Activated CD8-positive, alpha-beta memory T cell treated with anti-CD3 and anti-CD28 coated beads for 36 hours (primary cell): Measurements from ENCODE around the gene SPOCK3. TPM values are rescaled to one million over a fixed set of nuclear protein-coding genes. Genes with fewer than 3 reads are reported as not detected.
"Not testable (repeated sequence)": the region's sequence is repeated elsewhere in the genome, so short reads cannot be mapped to it uniquely, and the experiment has no call there.

Experiments
- CTCF ChIA-PET: fragments of 350-600 bp; sonication (Branson Sonifier 250); formaldehyde crosslinking; loops from one replicate; lab custom pipeline; 2021; ENCODE audit warnings: antibody characterized with exemption; lab: Charles Lee
- POLR2A ChIA-PET: fragments of 350-600 bp; sonication (Branson Sonifier 250); formaldehyde crosslinking; loops from one replicate; lab custom pipeline; 2021; ENCODE audit warnings: antibody characterized with exemption; lab: Charles Lee
- total RNA-seq, 2 experiments: library from RNA; stranded (reverse); gene quantifications; one replicate each; pipeline ENCODE4 v1.2.3, GENCODE V29; 2021

The SPOCK3 gene
- total RNA-seq, 2 experiments from 2014 or later: not detected

DNA sequence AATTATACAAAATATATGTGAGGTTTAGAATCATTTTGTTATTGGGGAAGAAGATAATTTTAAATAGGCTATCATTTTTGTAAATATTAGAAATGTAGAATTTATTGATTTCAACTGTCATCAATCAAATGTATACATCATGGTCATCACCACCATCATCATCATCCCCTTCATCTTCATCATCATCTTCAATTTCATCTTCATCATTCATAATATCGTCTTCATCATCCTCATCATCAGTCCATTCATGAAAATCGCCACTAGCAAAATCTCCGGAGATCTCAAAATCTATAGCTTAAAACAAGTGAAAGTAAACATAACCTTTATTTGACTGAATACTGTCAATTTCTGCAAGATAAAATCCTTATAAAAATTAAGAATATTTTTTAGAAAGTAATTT is 499.5 kb downstream of the SPOCK3 start:
- CTCF ChIA-PET: no interaction called here

DNA sequence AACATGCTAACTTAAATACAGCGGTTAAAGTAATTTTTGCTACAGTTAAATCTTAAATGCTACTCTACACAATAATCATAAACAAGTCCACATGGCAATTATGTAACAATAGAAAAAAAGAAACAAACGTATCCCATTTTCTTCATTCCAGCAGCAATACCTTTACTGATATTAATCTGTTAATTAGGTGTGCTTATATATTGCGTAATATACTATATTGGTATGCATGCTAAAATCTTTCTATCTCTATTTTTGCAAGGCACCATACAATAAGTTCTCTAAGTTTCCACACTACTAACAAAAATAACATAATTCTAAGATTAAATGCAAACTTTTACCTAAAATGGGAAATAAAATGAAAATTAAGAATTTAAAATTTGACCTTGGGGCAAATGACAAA is 500.6 kb downstream of the SPOCK3 start:
- ChIA-PET POLR2A (no interaction called here), CTCF (no interaction called here)

More for the DNA sequence above, 499.5 kb downstream of the SPOCK3 start:
- POLR2A ChIA-PET: no interaction called here

DNA sequence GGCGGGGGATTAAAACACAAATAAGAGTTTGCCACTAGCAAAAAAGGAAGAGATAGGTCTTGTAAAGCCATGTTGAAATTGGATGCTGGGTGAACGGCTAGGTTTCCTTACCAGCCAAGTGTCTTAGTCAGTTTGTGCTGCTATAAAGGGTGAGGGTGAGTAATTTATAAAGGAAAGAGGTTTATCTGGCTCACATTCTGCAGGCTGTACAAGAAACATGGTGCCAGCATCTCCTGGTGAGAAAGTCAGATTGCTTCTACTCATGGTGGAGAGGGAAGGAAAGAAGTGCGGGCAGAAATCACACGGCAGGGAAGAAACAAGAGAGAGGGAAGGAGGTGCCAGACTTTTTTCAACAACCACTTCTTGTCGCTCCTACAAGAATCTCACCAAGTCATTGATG is 507.5 kb downstream of the SPOCK3 start:
- ChIA-PET CTCF (no interaction called here), POLR2A (no interaction called here)

DNA sequence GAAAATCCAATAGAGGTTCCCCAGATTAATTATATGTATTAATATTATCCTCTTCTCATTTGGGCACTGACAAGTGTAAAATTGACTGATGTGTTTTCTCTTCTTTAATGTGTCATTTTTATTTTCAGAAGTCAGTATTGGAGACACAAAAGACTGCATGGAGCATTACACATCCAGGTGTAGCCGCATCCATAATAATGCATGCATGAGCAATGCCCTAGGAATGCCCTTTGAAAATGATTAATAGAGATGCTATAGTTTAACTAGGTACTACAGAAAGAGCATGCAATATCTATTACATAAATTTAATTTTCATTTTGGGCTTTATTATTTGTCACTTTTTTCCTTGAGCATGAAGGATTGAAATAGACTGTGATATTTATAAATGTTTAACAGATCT is 509.9 kb downstream of the SPOCK3 start:
- POLR2A ChIA-PET: no interaction called here
- CTCF ChIA-PET: no interaction called here

DNA sequence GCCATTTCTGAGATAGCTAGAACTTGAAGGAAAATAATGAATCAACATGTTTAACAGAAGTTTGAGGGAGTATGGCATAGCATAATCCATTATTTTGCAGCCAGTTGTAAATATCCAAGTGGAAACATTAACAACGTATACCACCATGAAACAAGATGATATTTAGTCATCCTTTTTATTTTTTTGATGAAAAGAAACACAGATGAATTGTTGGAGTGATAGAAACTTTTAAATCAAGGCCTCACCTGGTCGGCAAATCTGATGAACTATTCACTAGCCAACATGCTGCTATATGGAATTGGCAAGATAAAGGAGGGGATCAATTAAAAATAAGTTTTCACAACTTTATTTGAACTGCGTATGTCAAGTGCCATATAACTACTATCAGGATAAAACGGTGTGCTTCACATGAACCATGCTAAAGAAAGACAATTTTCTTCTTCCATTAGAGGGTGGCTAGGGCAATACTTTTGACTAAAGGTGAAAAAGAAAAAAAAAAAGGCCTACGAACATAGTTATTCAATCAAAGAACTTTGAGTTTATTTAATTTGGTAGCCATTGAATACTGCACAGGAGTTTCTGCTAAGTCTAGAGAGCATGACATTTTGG is 510.7 kb downstream of the SPOCK3 start:
- POLR2A ChIA-PET: no interaction called here
- CTCF ChIA-PET: no interaction called here

DNA sequence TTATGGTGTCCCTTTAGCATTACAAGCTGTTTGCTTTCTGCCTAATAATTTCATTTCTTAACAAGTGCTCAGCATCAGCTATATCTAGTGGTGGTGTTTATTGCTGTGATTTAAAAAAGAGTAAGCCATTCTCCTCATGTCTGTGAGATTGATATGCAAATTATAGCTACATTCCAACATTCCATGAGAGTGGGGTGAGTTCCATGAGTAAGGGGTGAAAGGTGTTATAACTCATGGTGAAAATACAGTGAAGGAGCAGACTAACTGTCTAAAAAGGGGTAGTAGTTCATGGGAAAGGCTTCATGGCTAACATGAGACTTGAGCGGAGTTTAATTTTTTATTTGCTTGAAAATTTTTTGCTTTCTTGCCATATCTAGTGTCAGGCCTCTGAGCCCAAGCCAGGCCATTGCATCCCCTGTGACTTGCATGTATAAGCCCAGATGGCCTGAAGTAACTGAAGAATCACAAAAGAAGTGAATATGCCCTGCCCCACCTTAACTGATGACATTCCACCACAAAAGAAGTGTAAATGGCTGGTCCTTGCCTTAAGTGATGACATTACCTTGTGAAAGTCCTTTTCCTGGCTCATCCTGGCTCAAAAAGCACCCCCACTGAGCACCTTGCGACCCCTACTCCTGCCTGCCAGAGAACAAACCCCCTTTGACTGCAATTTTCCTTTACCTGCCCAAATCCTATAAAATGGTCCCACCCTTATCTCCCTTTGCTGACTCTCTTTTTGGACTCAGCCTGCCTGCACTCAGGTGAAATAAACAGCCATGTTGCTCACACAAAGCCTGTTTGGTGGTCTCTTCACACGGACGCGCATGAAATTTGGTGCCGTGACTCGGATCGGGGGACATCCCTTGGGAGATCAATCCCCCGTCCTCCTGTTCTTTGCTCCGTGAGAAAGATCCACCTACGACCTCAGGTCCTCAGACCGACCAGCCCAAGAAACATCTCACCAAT is 518.3 kb downstream of the SPOCK3 start:
- CTCF ChIA-PET: not testable (repeated sequence)

DNA sequence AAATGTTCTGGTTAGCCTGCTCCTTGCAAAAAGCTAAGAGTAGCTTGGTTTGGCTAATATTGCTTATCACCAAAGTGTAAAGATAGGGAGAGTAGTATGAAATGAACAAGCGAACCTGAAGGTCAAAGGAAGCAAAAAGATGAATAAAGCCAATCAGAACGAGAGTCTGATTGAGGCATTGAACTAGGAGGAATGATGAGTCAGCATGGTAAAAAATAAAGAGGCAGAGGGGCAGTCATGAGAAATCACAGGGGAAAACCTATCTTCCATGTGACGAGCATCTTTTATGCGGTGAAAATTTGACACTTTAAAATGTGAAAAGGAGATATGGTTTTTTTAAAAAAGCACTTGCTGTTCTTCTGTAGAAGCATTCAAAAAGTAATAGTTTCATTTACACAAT is 533.7 kb downstream of the SPOCK3 start:
- CTCF ChIA-PET: no interaction called here
- POLR2A ChIA-PET: no interaction called here

More for the DNA sequence above, 518.3 kb downstream of the SPOCK3 start:
- POLR2A ChIA-PET: not testable (repeated sequence)

DNA sequence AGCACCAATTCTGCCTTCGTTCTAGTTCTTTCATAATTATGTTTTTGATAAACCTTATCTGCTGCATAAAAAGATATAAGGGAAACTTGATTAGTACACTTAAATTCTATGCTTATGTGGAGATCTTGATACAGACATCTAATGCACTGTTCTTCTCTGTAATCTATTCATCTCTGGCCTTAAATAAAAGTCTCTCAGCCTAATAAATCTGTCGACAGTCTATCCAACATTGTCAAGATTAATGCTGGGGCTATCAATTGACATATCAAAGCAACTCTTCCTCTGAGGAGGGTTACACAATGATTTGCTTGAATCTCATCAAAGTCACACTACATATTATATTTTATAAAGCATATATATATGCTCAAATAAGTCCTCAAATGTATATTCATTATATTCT is 545.5 kb downstream of the SPOCK3 start:
- ChIA-PET CTCF (no interaction called here), POLR2A (no interaction called here)

DNA sequence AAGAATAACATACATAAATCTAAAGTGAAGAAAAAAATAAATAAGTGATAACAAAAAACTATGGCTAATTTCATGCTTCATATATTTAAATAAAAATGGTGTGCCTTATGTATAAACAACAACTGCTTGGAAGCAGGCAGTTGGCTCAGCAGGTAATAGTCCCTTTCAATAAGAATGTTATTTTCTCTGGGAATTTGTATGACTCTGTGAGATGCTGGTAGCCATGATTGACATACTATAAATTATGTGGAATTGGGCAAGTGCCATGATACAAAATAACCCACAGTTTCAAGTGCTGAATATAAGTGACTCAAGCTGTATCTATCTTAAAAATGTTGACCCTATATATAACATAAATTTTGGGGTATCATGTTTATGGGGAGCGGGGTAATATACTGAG is 546.5 kb downstream of the SPOCK3 start:
- CTCF ChIA-PET: no interaction called here

More for the DNA sequence above, 546.5 kb downstream of the SPOCK3 start:
- POLR2A ChIA-PET: no interaction called here
